Measurements from ENCODE around the gene LYG1. TPM values are rescaled to one million over a fixed set of nuclear protein-coding genes. Genes with fewer than 3 reads are reported as not detected.

Gene LYG1
- total and polyA plus RNA-seq, 2 experiments from 2014 or later, result 1.6 to 1.7 TPM

- Histone ChIP-seq H3K9me3 (ENCODE audit: low read depth) (no peaks in the 10 kb centered on the region), H3K4me1 (ENCODE audit: low read depth) (no peaks in the 10 kb centered on the region), H3K4me3 (no peak overlapping the region), H3K27ac (no peak overlapping the region), H3K27me3 (no peaks in the 10 kb centered on the region), H3K36me3 (peaks cover 37% of the 10 kb centered on the region)
- TF ChIP-seq CTCF (IDR thresholded peaks at IDR 0.05; ENCODE audit: low read depth, low read length), result no peak
- DNase-seq (ENCODE audit: low read depth in 1 of 2, low spot score in 1 of 2), result no peak
Observed at GRCh38 chr2:99317161-99317872, 16.3 kb upstream of the LYG1 start.

- H3K4me1 ChIP-seq (ENCODE audit: low read depth), result no peaks in the 10 kb centered on the region
- H3K4me3 ChIP-seq, result no peak overlapping the region
- H3K9me3 ChIP-seq (ENCODE audit: low read depth), result no peaks in the 10 kb centered on the region
- no peaks in the 10 kb centered on the region for H3K27me3 ChIP-seq
- H3K27ac ChIP-seq, result no peak overlapping the region
- TF ChIP-seq CTCF (IDR thresholded peaks at IDR 0.05; ENCODE audit: low read depth, low read length), result no peak
- no peak for DNase-seq (ENCODE audit: low read depth in 1 of 2, low spot score in 1 of 2)
- no peaks in the 10 kb centered on the region for H3K36me3 ChIP-seq
Observed at GRCh38 chr2:99299580-99299979, 1.4 kb downstream of the LYG1 start.

GRCh38 chr2:99297994-99298393, 3.0 kb downstream of the LYG1 start:
- H3K9me3 ChIP-seq (ENCODE audit: low read depth), result no peaks in the 10 kb centered on the region
- no peaks in the 10 kb centered on the region for H3K4me1 ChIP-seq (ENCODE audit: low read depth)
- H3K4me3 ChIP-seq, result no peak overlapping the region
- no peak overlapping the region for H3K27ac ChIP-seq
- no peaks in the 10 kb centered on the region for H3K36me3 ChIP-seq
- no peak for TF ChIP-seq CTCF (IDR thresholded peaks at IDR 0.05; ENCODE audit: low read depth, low read length)
- DNase-seq (ENCODE audit: low read depth in 1 of 2, low spot score in 1 of 2), result peak in 1 of 2 donors; percentile 29
- H3K27me3 ChIP-seq, result no peaks in the 10 kb centered on the region

- no peak overlapping the region for H3K27ac ChIP-seq
- H3K9me3 ChIP-seq (ENCODE audit: low read depth), result no peaks in the 10 kb centered on the region
- H3K4me3 ChIP-seq, result no peak overlapping the region
- TF ChIP-seq CTCF (IDR thresholded peaks at IDR 0.05; ENCODE audit: low read depth, low read length), result no peak
- peaks cover 2% of the 10 kb centered on the region for H3K36me3 ChIP-seq
- no peaks in the 10 kb centered on the region for H3K4me1 ChIP-seq (ENCODE audit: low read depth)
- no peak for DNase-seq (ENCODE audit: low read depth in 1 of 2, low spot score in 1 of 2)
- no peaks in the 10 kb centered on the region for H3K27me3 ChIP-seq
Observed at GRCh38 chr2:99285526-99285925, 15.5 kb downstream of the LYG1 start.

GRCh38 chr2:99279969-99280695, 20.9 kb downstream of the LYG1 start:
- H3K4me3 ChIP-seq, result no peak overlapping the region
- H3K9me3 ChIP-seq (ENCODE audit: low read depth), result no peaks in the 10 kb centered on the region
- H3K4me1 ChIP-seq (ENCODE audit: low read depth), result no peaks in the 10 kb centered on the region
- TF ChIP-seq CTCF (IDR thresholded peaks at IDR 0.05; ENCODE audit: low read depth, low read length), result no peak
- H3K27me3 ChIP-seq, result no peaks in the 10 kb centered on the region
- H3K27ac ChIP-seq, result no peak overlapping the region
- DNase-seq (ENCODE audit: low read depth in 1 of 2, low spot score in 1 of 2), result no peak
- peaks cover 2% of the 10 kb centered on the region for H3K36me3 ChIP-seq

Measured in cardiac muscle cell (in vitro differentiated cells and primary cell).